HG03558 (cell line): ENCODE data around the gene ANKRD60.

Experiments
- ATAC-seq: cut with Tn5 transposase; IDR thresholded peaks from one replicate; pipeline ENCODE4 v1.9.1; 2021; ENCODE audit warnings: moderate number of reproducible peaks; ENCODE audit not compliant: unreplicated experiment; ENCODE audit errors: extremely low read depth

ANKRD60 gene

GRCh38 chr20:58245181-58245891 lies 16.9 kb upstream of the ANKRD60 start:
- no peak for ATAC-seq

DNA sequence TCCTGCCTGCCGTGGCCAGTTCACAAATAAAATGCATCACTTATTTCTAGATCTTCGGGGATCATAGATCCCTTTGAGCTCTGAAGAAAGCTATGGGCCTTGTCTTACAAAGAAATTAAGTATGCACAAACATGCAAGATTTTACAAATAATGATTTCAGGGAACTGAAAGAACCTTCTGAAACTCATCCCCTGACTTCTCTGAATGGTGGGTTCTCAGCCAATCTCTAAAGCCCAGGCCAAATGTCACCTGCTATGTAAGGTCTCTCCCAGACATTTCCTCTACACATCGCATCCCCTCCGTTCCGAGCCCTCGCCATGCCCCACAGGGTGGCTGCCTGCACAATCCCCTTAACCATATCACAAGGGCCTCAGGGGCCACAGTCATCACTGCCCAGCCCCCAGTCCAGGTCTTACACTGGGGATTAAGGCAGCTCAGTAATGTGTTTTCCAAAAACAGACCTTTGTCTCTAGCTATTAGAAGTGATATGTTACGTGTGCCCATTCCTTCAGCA lies 16.1 kb upstream of the ANKRD60 start:
- no peak for ATAC-seq

DNA sequence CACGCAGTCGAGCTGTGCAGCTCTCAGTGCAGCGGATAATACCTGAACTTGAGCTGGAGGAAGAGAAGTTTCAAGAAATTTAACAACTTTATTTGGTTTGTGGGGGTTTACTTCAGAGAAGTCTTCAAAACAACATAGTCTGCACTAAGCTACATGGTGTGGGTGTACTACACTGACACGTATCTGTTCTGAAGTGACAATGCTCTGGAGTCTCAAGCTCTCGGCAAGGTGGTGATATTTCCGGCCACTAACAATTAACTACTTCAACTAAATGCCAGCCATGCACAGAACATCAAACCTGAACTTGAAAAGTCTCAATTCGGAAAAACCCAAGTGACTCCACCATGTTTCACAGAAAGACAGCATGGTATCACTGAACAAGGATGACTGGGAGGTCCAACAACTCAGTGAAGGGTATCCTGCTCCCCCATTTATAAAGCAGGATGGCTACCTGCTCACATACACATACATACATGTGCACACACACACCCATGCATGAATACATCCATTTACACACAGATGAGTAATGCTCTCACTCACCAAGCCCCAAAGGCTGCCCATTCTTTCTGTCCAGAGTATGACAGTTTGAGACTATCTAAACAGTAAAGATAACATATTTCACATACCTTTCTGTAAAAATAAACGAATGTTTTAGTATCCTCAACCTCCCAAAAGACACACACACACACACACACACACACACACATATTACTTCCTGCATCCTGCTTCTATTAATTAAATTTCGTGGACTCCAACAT lies 15.4 kb upstream of the ANKRD60 start:
- no peak for ATAC-seq

- ATAC-seq: no peak
Observed at GRCh38 chr20:58242824-58243223, 14.4 kb upstream of the ANKRD60 start.

- ATAC-seq: no peak
Observed at GRCh38 chr20:58241766-58242465, 13.5 kb upstream of the ANKRD60 start.

DNA sequence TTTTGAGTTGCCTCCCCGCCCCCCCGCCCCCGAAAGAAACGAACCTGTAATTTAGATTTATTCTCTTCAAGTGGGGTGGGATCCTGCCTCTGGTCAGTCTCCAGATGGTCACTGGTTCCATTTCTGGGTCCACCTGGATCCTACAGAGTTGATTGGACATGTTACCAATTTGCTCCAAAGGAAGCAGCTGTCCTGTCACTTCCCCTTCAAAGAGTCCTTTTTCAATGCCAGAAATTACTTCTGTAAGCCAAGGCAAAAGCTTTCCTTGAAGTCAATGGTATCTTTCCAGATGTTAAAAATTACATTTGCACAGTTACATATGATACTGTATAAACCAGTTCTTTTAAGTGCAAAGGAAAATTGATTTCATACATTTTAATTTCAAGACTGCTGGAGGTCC lies 12.0 kb upstream of the ANKRD60 start:
- ATAC-seq: no peak

DNA sequence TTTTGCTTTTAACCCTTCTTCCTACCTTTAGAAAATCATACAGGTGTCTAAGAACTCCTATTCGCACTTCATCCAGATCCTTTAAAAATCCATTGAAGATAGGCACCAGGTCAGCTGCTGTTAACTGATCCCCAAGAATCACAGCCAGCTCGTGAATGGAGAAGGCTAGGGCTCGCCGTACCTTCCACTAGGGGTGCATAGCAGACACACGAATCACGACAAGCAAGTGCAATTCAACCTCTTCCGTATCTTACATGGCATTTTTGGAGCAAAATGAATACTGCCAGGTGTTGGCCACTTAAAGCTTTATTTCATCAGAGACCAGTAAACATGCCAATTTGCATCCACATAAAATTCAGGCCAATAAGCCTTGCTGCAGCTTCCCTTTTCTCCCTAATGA lies 10.8 kb upstream of the ANKRD60 start:
- no peak for ATAC-seq

DNA sequence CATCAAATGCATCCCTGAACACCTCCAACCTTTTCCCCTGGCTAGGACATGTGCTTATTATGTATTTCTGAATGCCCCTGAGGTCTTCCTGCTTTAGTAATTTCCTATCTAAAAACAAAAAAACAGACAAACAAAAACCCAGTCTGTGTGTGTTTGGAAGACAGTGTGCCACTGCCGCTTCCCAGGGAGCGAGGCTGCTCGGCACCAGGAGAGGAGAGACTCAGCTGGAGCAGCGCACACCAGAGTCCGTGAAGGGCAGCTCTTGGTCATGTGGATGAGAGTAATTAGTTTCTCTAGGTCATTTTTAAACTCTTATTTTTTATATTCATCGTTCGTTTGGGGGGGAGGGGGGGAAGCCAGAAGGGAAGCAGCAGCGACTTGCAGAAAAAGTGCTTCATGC lies 10.0 kb upstream of the ANKRD60 start:
- ATAC-seq: no peak

- no peak for ATAC-seq
Observed at GRCh38 chr20:58237318-58238132, 9.1 kb upstream of the ANKRD60 start.

GRCh38 chr20:58236612-58237317 lies 8.3 kb upstream of the ANKRD60 start:
- no peak for ATAC-seq

DNA sequence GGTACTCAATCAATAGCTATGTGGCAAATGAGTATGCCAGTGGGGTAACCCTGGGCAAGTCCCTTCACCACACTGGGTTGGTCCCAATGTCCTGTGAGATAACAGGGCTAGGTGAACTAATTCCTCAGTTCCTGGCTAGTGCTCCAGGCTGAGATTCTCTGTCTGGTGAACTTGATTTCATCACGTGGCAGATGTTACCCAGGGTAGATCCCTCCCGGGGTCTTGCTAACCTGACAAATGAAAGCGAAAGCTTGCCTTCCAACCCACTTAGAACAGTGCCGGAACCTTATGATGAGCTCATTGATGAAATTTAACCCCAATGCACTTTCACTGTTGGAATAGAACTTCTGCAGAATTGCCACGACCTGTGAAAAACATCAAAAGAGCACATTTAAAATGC lies 6.6 kb upstream of the ANKRD60 start:
- ATAC-seq: no peak

DNA sequence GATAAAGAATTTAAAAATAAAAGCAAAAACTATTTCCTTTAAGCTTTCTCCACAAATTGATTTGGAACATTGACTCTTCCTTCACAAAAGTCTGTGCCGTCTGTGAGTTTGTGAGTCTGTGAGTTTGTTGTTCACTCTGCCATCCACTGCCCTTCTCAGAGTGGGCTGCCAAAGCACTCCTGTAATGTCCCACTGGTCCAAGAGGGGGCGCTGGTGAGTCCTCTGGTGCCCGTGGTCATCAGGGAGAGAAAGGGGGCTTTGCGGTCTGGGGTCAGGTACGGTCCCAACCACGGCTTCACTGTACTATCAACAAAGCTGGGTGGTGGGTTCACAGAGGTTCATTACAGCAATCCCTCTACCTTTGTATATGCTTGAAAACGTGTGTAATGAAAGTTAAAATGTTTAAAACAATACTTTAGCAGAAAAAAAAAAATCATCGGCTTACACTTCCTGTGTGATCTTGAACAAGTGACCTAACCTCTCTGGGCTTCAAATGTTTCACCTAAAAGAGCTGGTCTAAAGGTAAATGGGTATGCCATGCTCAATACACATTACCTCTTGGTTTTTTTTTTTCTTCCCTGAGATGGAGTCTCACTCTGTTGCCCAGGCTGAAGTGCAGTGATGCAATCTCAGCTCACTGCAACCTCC lies 5.6 kb upstream of the ANKRD60 start:
- no peak for ATAC-seq

DNA sequence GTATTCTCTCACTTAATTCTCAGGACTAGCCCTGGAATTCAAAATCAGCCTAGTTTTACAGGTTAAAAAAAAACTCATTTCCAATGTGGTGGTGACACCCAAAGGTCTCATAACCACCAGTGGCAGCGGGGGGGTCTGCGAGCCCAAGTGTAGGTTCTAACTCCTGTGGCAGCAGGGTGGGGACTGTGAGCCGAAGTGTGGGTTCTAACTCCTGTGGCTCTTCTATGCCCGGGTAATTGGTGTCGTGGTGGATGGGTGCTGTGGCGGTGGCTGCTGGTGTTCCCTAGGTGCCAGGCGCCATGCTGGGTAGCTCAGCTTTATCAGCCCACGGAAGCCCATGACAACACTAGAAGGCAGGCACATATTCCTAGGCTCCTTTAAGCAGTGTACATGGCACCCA lies 4.9 kb upstream of the ANKRD60 start:
- ATAC-seq: no peak

DNA sequence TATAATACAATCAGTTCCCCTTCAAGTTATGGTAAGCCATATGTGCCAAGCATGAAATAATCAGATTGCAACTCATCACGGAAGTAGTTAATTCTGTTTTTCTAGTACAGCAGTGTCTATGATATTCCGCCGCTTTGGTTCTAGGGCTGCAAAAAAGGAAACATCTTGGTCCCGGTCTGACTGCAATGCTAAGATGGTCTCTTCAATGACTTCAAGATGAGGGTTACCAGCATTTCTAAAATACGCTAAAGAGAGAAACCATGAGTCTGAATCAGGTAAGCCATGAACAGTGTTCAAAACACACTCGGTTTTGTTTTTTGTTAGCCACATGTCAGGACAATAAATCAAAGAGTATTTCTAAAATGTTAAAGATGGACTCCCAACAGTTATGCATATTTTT lies 3.2 kb upstream of the ANKRD60 start:
- ATAC-seq: no peak

- no peak for ATAC-seq
Observed at GRCh38 chr20:58229198-58229798, 845 bp upstream of the ANKRD60 start.

DNA sequence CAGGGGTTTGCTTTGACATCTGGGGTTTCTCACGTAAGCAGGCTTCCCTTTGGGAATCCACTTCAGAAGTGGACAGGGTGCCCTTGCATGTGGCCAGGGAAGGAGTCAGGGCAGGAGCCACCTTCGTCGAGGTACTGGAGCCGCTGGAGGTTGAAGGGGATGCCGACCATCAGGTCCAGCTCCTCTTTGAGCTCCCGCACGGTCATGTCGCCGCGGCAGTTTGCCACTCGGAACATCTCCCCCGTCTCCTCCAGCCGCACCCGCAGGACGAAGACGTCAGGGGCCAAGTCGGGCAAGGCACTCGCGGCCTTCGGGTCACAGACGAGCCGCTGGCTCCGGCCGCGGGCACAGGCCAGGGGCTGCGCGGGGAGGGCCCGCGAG lies 360 bp downstream of the ANKRD60 start:
- ATAC-seq: no peak

GRCh38 chr20:58227391-58228102 lies 906 bp downstream of the ANKRD60 start:
- no peak for ATAC-seq
